Thyroid gland (tissue), 4 donors: ENCODE data around the gene METTL22. TPM values are rescaled to one million over a fixed set of nuclear protein-coding genes. Genes with fewer than 3 reads are reported as not detected.

Source experiments
- DNase-seq, 2 donors: peaks; one replicate each; pipeline ENCODE4 v3.0.0-alpha.2; 2019
- H3K27ac ChIP-seq, 3 donors: fragments of 200-600 bp; sonication (generic); 1 replicate in 2 of 3; 2 replicates in 1 of 3; pipeline ENCODE4 v1.5.1; 2016 to 2019; ENCODE audit warnings: mild to moderate bottlenecking in 1 of 3, moderate library complexity in 1 of 3
- H3K27me3 ChIP-seq: fragments of 200-600 bp; sonication (generic); one replicate; pipeline ENCODE4 v1.5.1; 2019
- H3K36me3 ChIP-seq, 2 donors: fragments of 200-600 bp; sonication (generic); one replicate each; pipeline ENCODE4 v1.5.1; 2016 to 2019
- H3K4me1 ChIP-seq, 2 donors: fragments of 200-600 bp; sonication (generic); one replicate each; pipeline ENCODE4 v1.5.1; 2017 to 2019
- H3K4me3 ChIP-seq, 3 donors: fragments of 200-600 bp; sonication (generic); replicated peaks in 1 of 3; 1 replicate in 2 of 3; 2 replicates in 1 of 3; pipeline ENCODE4 v1.5.1; 2016; ENCODE audit warnings: mild to moderate bottlenecking in 1 of 3
- H3K9me3 ChIP-seq: fragments of 200-600 bp; sonication (generic); one replicate; pipeline ENCODE4 v1.5.1; 2017
- POLR2A ChIP-seq, 2 donors: fragments of 450-650 bp; IDR thresholded peaks; one replicate each; pipeline ENCODE4 v1.6.1; 2017; ENCODE audit warnings: antibody characterized with exemption in 2 of 2, mild to moderate bottlenecking in 2 of 2, moderate library complexity in 1 of 2
- WGBS, 2 donors: methylation state at CpG; one replicate each; pipeline ENCODE4 v1.1.5; 2017; 5-methylcytosine and 5-hydroxymethylcytosine counted together
- intact Hi-C: fragments of 100-400 bp; cut with DNase I; formaldehyde crosslinking; loops from one replicate; pipeline ENCODE4 v1.15.1; 2023
- total RNA-seq, 4 donors: library from RNA; depleted of rRNA; stranded (reverse); fragments of >200 nt; gene quantifications; one replicate each; pipeline ENCODE4 v1.2.3, GENCODE V29; 2016
- TF ChIP-seq, protein P1 (sequence below), 6 experiments: fragments of 200-600 bp in 3 of 6; fragments of 450-650 bp in 3 of 6; sonication (generic) in 3 of 6; IDR thresholded peaks; one replicate each; pipeline ENCODE4 v1.5.1; 2016 to 2019; ENCODE audit warnings: antibody characterized with exemption in 6 of 6, mild to moderate bottlenecking in 2 of 6, inconsistent platforms in 1 of 6, moderate library complexity in 1 of 6

METTL22 gene
- total RNA-seq, 4 donors from 2014 or later: 16.5 to 43.2 (median 18.8) TPM

DNA sequence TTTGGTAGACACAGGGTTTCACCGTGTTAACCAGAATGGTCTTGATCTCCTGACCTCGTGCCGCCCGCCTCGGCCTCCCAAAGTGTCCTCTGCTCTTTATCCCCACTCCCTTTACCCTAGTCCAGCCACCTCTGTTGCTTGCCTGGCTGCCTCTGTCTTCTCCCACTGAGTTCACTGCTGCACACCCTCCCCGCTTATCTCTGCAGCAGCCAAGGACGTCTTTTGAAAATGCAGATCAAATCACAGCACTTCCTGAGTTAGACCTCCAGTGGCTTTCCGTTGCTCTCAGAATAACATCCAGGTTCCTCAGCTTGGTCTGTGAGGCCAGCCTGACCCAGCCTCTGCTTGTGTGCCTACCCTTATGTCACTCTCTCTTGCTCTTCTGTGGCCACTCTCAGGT is 5.4 kb downstream of the METTL22 start:
- no peak for DNase-seq
- Histone ChIP-seq H3K36me3 (peaks cover 40 to 64% of the 10 kb centered on the region in 2 donors), H3K27me3 (no peaks in the 10 kb centered on the region), H3K4me1 (peaks cover 9 to 11% of the 10 kb centered on the region in 2 donors), H3K27ac (no peak overlapping the region), H3K4me3 (no peak overlapping the region), H3K9me3 (no peaks in the 10 kb centered on the region)
- intact Hi-C loops: no loop called here
- no peak for TF ChIP-seq POLR2A (IDR thresholded peaks at IDR 0.05)
- TF ChIP-seq, protein P1, sequence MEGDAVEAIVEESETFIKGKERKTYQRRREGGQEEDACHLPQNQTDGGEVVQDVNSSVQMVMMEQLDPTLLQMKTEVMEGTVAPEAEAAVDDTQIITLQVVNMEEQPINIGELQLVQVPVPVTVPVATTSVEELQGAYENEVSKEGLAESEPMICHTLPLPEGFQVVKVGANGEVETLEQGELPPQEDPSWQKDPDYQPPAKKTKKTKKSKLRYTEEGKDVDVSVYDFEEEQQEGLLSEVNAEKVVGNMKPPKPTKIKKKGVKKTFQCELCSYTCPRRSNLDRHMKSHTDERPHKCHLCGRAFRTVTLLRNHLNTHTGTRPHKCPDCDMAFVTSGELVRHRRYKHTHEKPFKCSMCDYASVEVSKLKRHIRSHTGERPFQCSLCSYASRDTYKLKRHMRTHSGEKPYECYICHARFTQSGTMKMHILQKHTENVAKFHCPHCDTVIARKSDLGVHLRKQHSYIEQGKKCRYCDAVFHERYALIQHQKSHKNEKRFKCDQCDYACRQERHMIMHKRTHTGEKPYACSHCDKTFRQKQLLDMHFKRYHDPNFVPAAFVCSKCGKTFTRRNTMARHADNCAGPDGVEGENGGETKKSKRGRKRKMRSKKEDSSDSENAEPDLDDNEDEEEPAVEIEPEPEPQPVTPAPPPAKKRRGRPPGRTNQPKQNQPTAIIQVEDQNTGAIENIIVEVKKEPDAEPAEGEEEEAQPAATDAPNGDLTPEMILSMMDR (IDR thresholded peaks at IDR 0.05): no peak
- WGBS, 2 donors: 95 to 98% methylated on average over 8 of the region's 8 CpGs

DNA sequence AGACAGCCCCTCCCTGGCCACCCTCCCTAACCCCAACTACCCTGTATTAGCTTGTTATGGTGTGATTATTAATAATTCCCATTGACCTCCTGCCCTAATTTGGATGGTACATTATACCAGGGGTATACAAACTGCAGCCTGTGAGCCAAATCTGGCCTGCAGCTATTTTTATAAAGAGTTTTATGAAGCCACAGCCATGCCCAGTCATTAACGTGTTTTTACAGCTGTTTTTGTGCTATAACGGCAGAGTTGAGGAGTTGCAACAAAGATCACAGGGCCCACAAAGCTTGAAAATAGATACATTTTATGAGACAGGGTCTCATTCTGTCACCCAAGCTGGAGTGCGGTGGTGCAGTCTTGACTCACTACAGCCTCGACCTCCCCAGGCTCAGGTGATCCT is 6.0 kb downstream of the METTL22 start:
- TF ChIP-seq, protein P1 (IDR thresholded peaks at IDR 0.05): no peak
- TF ChIP-seq POLR2A (IDR thresholded peaks at IDR 0.05): no peak
- 91 to 92% methylated on average over 4 of the region's 4 CpGs for WGBS, 2 donors
- H3K27ac ChIP-seq: no peak overlapping the region
- intact Hi-C loops: no loop called here
- H3K9me3 ChIP-seq: no peaks in the 10 kb centered on the region
- no peak overlapping the region for H3K4me3 ChIP-seq
- no peak for DNase-seq
- H3K36me3 ChIP-seq: peaks cover 40 to 66% of the 10 kb centered on the region in 2 donors
- H3K4me1 ChIP-seq: peaks cover 4 to 7% of the 10 kb centered on the region in 2 donors
- no peaks in the 10 kb centered on the region for H3K27me3 ChIP-seq

DNA sequence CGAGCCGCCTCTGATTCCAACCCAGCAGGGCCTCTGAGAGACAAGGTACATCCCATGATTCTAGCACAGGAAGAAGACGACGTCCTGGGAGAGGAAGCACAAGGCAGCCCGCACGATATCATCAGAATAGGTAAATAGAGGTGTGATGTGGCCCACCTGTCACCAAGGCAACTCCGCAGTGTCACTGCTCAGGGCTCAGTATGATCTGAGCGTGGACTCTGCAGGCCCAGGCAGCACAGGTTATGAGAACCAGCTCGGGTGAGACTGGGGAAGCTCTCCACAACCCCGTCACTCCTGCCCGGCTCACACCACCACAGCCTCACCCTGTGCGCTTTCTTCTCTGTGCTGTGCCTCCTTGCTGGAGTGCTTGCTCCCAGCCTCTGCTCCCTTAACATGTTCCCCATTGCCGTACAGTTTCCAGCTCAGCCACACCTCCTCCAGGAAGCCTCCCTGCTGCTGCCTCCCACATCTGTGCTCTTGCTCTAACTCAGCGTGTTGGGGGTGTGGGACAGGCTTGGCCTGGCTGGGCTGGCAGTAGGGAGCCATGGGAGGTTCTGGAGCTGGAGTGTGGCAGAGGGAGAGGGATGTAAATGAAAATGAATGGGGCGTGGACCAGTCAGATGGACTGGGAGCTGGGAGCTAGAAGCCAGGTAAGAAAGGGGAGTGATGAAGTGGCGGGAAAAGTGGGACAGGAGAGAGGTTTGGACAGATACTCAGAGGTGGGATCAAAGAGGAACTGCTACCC is 7.7 kb downstream of the METTL22 start:
- no peak for DNase-seq

DNA sequence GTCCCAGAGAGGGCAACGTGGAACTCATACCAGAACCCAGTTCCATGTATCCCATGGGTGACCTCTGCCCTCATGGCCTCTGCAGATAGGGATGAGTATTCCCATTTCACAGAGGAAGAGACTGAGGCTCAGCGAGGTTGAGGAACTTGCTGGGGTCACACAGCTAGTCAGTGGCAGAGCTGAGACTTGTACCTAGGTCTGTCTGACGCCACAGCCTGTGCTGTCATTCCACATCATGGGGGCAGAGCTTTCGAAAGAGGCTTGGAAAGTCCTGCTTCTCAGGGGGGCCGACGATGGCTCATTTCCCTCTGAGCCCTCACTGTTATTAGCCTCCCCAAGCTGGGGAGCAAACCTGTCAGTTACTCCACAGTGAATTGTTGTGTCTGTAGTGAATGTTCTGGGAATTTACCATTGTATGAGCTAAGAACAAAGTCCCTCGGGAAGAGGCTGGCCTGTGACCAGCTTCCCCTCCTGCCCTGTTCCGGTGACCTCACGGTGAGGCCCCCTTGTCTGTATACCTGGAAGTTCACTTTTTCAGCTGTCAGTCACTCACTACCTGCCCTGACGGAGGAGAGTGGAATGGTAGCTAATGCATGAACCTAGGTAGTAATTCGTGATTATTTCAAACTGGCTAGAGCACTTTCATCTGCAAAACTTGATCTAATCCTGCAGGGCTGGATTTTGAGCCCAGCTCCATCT is 8.9 kb downstream of the METTL22 start:
- Histone ChIP-seq H3K27me3 (no peaks in the 10 kb centered on the region), H3K27ac (no peak overlapping the region), H3K36me3 (peaks cover 48 to 78% of the 10 kb centered on the region in 2 donors), H3K4me1 (no peaks in the 10 kb centered on the region), H3K4me3 (no peak overlapping the region), H3K9me3 (no peaks in the 10 kb centered on the region)
- TF ChIP-seq, protein P1 (IDR thresholded peaks at IDR 0.05): no peak
- TF ChIP-seq POLR2A (IDR thresholded peaks at IDR 0.05): no peak
- no peak for DNase-seq
- 85 to 88% methylated on average over 6 to 11 of the region's 11 CpGs for WGBS, 2 donors
- intact Hi-C loops: no loop called here

More for the DNA sequence above, 7.7 kb downstream of the METTL22 start:
- TF ChIP-seq, protein P1 (IDR thresholded peaks at IDR 0.05): no peak
- TF ChIP-seq POLR2A (IDR thresholded peaks at IDR 0.05): no peak
- no peak overlapping the region for H3K4me3 ChIP-seq
- peaks cover 40 to 71% of the 10 kb centered on the region in 2 donors for H3K36me3 ChIP-seq
- 93% methylated on average over 14 to 16 of the region's 16 CpGs for WGBS, 2 donors
- intact Hi-C loops: no loop called here
- no peaks in the 10 kb centered on the region for H3K27me3 ChIP-seq
- no peak overlapping the region for H3K27ac ChIP-seq
- no peaks in the 10 kb centered on the region for H3K9me3 ChIP-seq
- H3K4me1 ChIP-seq: no peaks in the 10 kb centered on the region

DNA sequence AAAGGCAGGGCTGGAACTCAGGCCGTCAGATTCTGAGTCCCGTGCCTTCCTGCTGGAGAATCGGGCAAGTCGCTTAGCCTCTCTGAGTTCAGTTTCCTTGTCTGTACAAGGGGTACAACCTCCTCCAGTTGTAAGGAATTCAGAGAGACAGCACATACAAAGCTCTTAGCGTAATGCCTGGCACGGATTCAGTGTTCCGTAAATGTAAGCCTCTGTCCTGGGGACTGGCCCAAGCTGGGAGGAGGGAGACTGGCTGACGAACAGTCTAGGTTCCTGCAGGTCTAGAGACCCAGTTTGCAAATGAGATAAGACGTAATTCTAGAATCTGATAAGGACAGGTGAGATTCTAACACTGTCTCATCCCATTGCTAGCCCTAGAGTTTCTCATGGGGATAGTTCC is 9.9 kb downstream of the METTL22 start:
- no peak overlapping the region for H3K4me3 ChIP-seq
- peaks cover 49 to 77% of the 10 kb centered on the region in 2 donors for H3K36me3 ChIP-seq
- no peaks in the 10 kb centered on the region for H3K4me1 ChIP-seq
- TF ChIP-seq POLR2A (IDR thresholded peaks at IDR 0.05): no peak
- TF ChIP-seq, protein P1 (IDR thresholded peaks at IDR 0.05): no peak
- H3K9me3 ChIP-seq: no peaks in the 10 kb centered on the region
- intact Hi-C loops: no loop called here
- H3K27ac ChIP-seq: no peak overlapping the region
- no peaks in the 10 kb centered on the region for H3K27me3 ChIP-seq
- no peak for DNase-seq
- WGBS, 2 donors: 91 to 93% methylated on average over 9 of the region's 9 CpGs
